Measurements from ENCODE around the gene ECPAS.

GRCh38 chr9:111399772-111400563 is 84.2 kb downstream of the ECPAS start:
- TF ChIP-seq CTCF (conservative IDR thresholded peaks at IDR 0.05; ENCODE audit: low read depth, low read length), result peak; percentile 59
- TF ChIP-seq EZH2 (IDR thresholded peaks at IDR 0.05; ENCODE audit: borderline replicate concordance, low read depth, low read length, poor library complexity, severe bottlenecking), result no peak

Measured in A673 (cell line).